GM12873 (cell line): ENCODE results near the gene PEMT.

Experiments
- CTCF ChIP-seq: IDR thresholded peaks from 2 replicates; pipeline ENCODE4 v1.5.1; 2012; ENCODE audit warnings: low read depth, mild to moderate bottlenecking, moderate library complexity, low read length, control low read depth; ENCODE audit not compliant: insufficient read depth; ENCODE audit errors: missing control alignments

Gene PEMT

DNA sequence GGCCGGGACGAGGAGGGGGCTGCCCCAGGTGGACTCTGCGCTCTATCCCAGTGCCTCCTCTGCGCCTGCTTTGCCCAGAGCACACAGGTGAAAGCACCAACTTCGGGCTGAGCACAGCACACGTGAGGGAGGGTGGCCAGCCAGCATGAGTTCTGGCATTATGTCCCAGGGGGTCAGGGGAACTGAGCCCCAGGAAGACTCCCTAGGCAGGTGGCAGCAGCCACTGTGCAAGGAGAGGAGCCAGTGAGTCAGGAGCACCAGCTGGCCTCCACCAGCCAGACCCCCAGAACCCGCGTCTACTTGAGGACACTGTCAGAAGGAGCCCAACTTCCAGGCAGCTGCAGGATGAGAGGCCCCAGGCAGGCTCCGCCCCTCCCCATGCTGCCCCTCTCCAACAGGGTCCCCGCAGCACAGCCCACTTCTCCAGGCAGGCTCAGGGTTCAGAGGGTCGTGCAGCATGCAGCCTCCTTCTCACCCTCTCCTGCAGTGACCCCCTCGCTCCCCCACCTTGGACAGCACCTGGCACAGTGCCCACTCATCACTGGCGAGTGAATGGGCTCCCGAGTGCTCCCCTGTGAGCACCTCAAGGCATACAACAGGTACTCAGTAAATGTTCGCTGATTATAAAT lies 51.1 kb downstream of the PEMT start:
- TF ChIP-seq CTCF, result no peak

DNA sequence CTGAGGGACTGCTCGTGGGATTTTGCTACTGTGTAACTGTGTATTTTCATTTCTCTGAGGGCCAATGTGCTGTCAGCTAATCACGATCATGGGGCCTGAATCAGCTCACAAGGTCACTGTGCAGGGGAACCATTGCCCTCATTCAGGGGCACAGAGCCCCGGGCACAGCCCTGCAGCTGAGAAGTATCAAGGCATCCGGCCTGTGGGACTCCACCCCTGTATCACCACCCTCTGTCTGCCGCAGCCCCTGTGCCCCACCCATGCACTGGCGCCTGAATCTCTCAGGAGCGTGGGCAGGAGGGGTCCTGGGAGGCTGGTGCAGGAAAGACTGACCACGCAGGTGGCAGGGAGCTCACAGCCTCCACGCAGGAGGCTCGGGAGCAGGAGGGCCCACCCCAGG lies 51.9 kb downstream of the PEMT start:
- TF ChIP-seq CTCF, result no peak

DNA sequence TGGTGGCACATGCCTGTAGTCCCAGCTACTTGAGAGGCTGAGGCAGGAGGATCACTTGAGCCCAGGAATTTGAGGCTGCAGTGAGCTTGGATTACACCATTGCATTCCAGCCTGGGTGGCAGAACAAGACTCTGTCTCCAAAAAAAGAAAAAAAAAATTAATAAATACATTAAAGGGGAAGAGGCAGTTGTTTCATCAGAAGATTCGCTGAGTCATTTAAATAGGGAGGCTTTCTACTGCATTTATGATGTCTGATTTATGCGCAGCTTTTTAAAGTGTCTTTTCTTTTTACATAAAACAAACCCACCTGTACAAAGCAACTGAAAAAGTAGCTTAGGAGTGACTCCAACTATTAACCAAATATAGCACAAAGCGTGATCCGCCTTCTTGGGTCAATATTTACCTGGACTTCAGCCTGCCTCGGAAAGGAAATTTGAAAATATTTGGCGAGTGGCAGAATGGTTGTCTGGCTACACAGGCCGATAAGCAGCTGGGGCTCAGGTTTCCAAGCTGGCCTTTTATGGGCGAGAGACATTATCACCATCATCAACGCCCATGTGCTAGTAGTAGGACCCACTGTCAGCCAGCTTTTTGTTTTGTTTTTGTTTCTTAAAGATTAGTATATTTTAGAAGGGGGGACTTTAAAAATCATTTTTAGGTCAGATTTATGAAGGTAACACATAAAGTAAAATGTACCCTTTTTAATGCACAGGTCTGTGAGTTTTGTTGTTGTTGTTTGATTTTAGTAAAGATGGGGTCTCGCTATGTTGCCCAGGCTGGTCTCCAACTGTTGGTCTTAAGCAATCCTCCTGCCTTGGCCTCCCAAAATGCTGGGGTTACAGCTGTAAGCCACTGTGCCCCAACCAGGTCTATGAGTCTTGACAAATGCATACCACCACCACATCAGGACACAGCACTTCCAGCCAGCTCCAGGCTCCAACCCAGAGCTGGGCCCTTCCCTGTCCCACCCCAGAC lies 52.8 kb downstream of the PEMT start:
- TF ChIP-seq CTCF, result no peak

GRCh38 chr17:17537311-17538099 lies 54.0 kb downstream of the PEMT start:
- no peak for TF ChIP-seq CTCF

DNA sequence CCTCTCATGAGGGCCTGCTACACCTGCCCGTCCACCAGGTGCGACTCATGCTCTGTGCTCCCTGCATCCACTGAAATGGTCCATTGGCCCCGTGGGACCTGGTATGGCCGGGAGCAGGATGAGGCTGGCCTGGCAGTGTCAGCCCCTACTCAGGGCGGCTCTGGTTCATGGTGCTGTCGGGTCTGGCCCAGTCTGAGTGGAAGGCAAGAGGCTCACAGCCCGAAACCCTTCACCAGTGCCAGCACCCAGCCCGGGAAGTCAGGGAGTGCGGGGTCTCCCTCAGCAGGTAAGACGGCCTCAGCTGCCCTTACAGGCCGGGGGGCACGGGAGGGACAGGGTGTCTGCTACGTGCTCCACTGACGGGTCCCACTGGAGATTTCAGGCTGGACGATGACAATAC lies 54.8 kb downstream of the PEMT start:
- no peak for TF ChIP-seq CTCF

DNA sequence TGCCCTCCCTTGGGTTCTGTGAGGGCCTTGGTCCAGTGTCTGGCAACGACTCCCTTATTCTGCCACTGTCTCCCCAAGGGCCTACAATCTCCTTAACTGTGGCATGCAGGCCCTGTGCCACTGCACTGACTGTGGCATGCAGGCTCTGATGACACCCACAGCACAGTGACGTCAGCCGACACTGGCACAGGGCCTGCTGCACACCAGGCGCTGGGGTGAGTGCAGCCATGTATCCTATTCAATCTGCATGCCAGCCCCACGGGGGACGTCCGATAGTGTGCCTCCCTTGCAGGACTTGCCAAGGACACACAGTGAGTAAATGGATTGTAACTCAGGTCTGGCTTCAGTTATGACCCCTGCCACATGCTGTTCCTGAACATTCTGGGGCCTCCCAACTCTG lies 55.6 kb downstream of the PEMT start:
- no peak for TF ChIP-seq CTCF
